AG08396 (cell line): ENCODE results near the gene FDX1.

Experiments used
- DNase-seq: peaks from one replicate; pipeline ENCODE4 v3.0.0; 2012; ENCODE audit warnings: low spot score, mixed read lengths

The FDX1 gene

DNA sequence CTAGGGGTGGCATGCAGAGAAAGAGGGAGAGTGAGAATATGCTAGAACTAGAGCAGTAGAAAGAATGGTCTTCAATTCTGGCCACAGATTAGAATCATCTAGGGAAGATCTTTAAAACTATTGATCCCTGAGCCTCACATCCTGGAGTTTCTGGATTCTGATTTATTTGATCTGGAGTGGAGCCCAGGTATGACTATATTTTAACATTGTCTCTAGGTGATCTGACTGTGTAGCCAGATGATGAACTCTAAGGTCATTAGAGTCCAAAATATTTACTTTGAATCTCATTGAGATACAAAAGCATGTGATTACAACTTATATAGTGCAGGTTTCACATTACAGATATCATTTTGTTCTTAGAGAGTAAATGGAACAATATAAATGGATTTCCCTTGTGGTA lies 79.7 kb downstream of the FDX1 start:
- no peak for DNase-seq

GRCh38 chr11:110512026-110512425 lies 82.3 kb downstream of the FDX1 start:
- no peak for DNase-seq

GRCh38 chr11:110513259-110513801 lies 83.6 kb downstream of the FDX1 start:
- DNase-seq: no peak

GRCh38 chr11:110513846-110514437 lies 84.2 kb downstream of the FDX1 start:
- no peak for DNase-seq
